ENCODE data around the gene ZNF862. TPM values are rescaled to one million over a fixed set of nuclear protein-coding genes. Genes with fewer than 3 reads are reported as not detected.

Gene ZNF862
- total and polyA plus RNA-seq, 2 of the 8 experiments (the other 6 are each of a cell fraction or from before 2014, with no cell fraction given) = 1.8 to 3.9 TPM

DNA sequence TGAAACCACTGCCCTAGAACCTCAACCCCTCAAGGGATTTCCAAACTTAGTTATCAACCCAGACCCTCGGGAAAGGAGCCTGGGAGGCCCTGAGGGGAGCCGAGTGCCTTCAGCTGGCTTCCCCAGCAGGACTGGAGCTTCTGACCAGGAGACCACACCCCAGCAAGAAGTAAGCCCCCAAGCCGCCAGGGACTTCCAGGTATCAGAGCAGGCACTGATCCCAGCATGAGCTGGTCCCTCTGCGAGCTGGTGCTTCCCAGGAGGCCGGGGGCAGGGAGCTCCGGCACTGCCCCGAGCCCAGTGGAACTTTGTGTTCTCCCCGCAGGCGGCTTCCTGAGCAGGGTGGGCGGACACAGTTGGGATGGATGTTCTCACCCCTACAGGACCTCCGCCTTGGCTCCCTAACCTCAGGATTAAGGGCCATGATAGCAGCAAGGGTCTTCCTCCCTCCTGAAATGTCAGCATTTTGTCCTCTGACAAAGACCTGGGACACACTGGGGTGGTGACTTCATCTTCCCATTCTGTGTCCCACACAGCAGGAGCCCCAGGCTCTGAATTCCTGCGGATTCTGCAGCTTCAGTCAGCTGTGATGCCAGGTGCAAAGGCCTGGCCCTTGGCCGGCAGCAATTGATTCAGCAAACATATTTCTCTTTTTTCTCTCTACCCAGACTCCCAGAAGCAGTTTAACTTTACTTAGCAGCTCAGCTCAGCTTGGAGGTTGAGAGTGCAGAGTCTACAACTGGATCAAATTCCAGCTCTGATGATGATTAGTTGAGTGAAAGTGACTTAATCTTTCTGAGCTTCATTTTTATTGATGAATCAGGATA, 47.2 kb downstream of the ZNF862 start:
- H3K56ac ChIP-seq (replicated peaks; ENCODE audit: insufficient read length, low read depth, low read length) = no peak overlapping the region
- H3K9ac ChIP-seq (replicated peaks in 1 of 4; ENCODE audit: extremely low read depth in 1 of 4, low read depth in 3 of 4, low read length in 3 of 4) = no peak overlapping the region
- POLR2A ChIA-PET (ENCODE audit: partially characterized antibody) = interaction anchor here (1.4 kb wide), 1 partner anchor 10 kb away, joined by 5 read pairs; no protein-coding TSS in a partner anchor
- no peak for TF ChIP-seq SIRT6 (IDR thresholded peaks at IDR 0.05; ENCODE audit: low read length)
- no peak for TF ChIP-seq MAFK (IDR thresholded peaks at IDR 0.05; ENCODE audit: low read depth, low read length)
- TF ChIP-seq KDM4A (IDR thresholded peaks at IDR 0.05; ENCODE audit: low read depth, low read length, severe bottlenecking) = no peak
- TF ChIP-seq SIN3A (conservative IDR thresholded peaks at IDR 0.05 in 1 of 2, IDR thresholded peaks at IDR 0.05 in 1 of 2; ENCODE audit: low read depth in 1 of 2, low read length in 2 of 2) = 0 out of 4 replicates have a peak, but pooled peaks of 1 of the 2 experiments have one; percentile 26
- TF ChIP-seq TCF12 (IDR thresholded peaks at IDR 0.05; ENCODE audit: low read depth, low read length) = peak; percentile 93
- TF ChIP-seq CHD2 (IDR thresholded peaks at IDR 0.05; ENCODE audit: low read length) = no peak
- no peak for TF ChIP-seq CEBPB (IDR thresholded peaks at IDR 0.05; ENCODE audit: low read depth, low read length)
- no peak for TF ChIP-seq FOSL1 (IDR thresholded peaks at IDR 0.05; ENCODE audit: insufficient read depth, low read depth, low read length)
- TF ChIP-seq KDM1A (IDR thresholded peaks at IDR 0.05; ENCODE audit: borderline replicate concordance, low read length) = no peak
- TF ChIP-seq RBBP5 (IDR thresholded peaks at IDR 0.05; ENCODE audit: borderline replicate concordance, low read depth, low read length) = no peak; the same call in 1 of the 2 replicates
- no peak for TF ChIP-seq POLR2AphosphoS5 (IDR thresholded peaks at IDR 0.05; ENCODE audit: low read depth, low read length)
- peak; percentile 79 for TF ChIP-seq TEAD4 (IDR thresholded peaks at IDR 0.05; ENCODE audit: low read depth, low read length)
- TF ChIP-seq JUN (IDR thresholded peaks at IDR 0.05; ENCODE audit: low read depth, low read length) = no peak

More for the DNA sequence above, 47.2 kb downstream of the ZNF862 start:
- Histone ChIP-seq H2BK20ac (ENCODE audit: low read length) (no peak overlapping the region), H4K8ac (ENCODE audit: extremely low read depth, insufficient read depth, low read length) (peak overlapping the region; percentile 45; the same call in 1 of the 2 replicates), H2AFZ (ENCODE audit: low read length) (no peak overlapping the region), H3K18ac (ENCODE audit: extremely low read depth, low read length) (no peak overlapping the region), H4K91ac (replicated peaks; ENCODE audit: insufficient read length, low read length) (no peak overlapping the region), H3K4me1 (replicated peaks in 1 of 4; ENCODE audit: control insufficient read depth in 3 of 4, insufficient read depth in 4 of 4, low read length in 3 of 4) (peaks cover 5 to 9% (median 5%) of the 10 kb centered on the region in 4 experiments; a peak in 6 of 7 replicates), H3K27ac (ENCODE audit: low read depth, low read length) (no peak overlapping the region), H3K9me3 (ENCODE audit: insufficient read depth in 2 of 2, low read depth in 1 of 2, low read length in 1 of 2) (no peaks in the 10 kb centered on the region), H3K4ac (replicated peaks; ENCODE audit: insufficient read length, low read depth, low read length) (no peak overlapping the region), H3K23me2 (ENCODE audit: low read depth, low read length) (no peaks in the 10 kb centered on the region), H3K79me1 (ENCODE audit: low read depth, low read length) (no peaks in the 10 kb centered on the region), H2BK120ac (replicated peaks; ENCODE audit: low read depth, low read length) (no peak overlapping the region), H2BK5ac (ENCODE audit: low read depth, low read length) (no peak overlapping the region), H2AK5ac (ENCODE audit: low read depth, low read length) (no peak overlapping the region), H3K14ac (ENCODE audit: insufficient read length) (no peak overlapping the region), H3K79me2 (ENCODE audit: control insufficient read depth in 1 of 2, insufficient read depth in 2 of 2, low read length in 2 of 2) (no peaks in the 10 kb centered on the region), H2BK12ac (ENCODE audit: low read depth, low read length) (no peak overlapping the region), H4K5ac (ENCODE audit: insufficient read length, low read depth, low read length) (no peak overlapping the region), H3K4me2 (ENCODE audit: insufficient read depth in 1 of 2, low read depth in 2 of 2, low read length in 2 of 2) (peak overlapping the region; percentile 17 to 44; a peak in 2 of 4 replicates), H3K36me3 (ENCODE audit: control insufficient read depth in 2 of 4, insufficient read depth in 4 of 4, low read length in 3 of 4) (no peaks in the 10 kb centered on the region; a peak in 1 of 8 replicates), H3K23ac (ENCODE audit: insufficient read length) (no peak overlapping the region), H2BK15ac (ENCODE audit: low read length) (no peak overlapping the region), H3K4me3 (ENCODE audit: extremely low read depth in 1 of 4, insufficient read depth in 2 of 4, low read depth in 3 of 4, low read length in 4 of 4) (no peak overlapping the region), H4K20me1 (replicated peaks in 1 of 2; ENCODE audit: control insufficient read depth in 1 of 2, insufficient read depth in 2 of 2, low read length in 2 of 2) (peaks cover 0 to 1% of the 10 kb centered on the region in 2 experiments), H3K27me3 (replicated peaks in 1 of 4; ENCODE audit: control insufficient read depth in 3 of 4, extremely low read depth in 1 of 4, insufficient read depth in 3 of 4, low read length in 3 of 4) (no peaks in the 10 kb centered on the region)
- DNase-seq (ENCODE audit: low read depth in 1 of 2, low spot score in 2 of 2) (peak in 1 of 2 experiments; percentile 47), FAIRE-seq (no peak)
- CTCF ChIA-PET (ENCODE audit: partially characterized antibody) = interaction anchor here (0.8 to 7.0 kb wide), 6 partner anchors 16 to 126 kb away, joined by 3 to 68 read pairs (median 4); no protein-coding TSS in a partner anchor
- 72% methylated on average over 11 of the region's 13 CpGs; no CpG with 5 or more reads in 1 of the 2 experiments for WGBS, 2 experiments (ENCODE audit: extremely low coverage in 1 of 2, insufficient coverage in 1 of 2, insufficient read length in 1 of 2, insufficient replicate concordance in 2 of 2, low coverage in 1 of 2, low lambda C conversion rate in 2 of 2, missing lambda C conversion rate in 1 of 2)
